Fibroblast of pulmonary artery (primary cell): ENCODE data around the gene TAF1C.

Experiments
- DNase-seq: peaks from one replicate; pipeline ENCODE4 v3.0.0-alpha.2; 2010; ENCODE audit warnings: low read depth
- H3K4me3 ChIP-seq: replicated peaks from 2 replicates; pipeline ENCODE4 v1.5.1; 2011; ENCODE audit warnings: low read depth, mild to moderate bottlenecking, control low read depth, low read length, moderate library complexity
- TF ChIP-seq, protein P1 (sequence below): IDR thresholded peaks from 2 replicates; pipeline ENCODE4 v1.5.1; 2011; ENCODE audit warnings: mild to moderate bottlenecking, control low read depth, low read length, inconsistent platforms; ENCODE audit errors: missing control alignments

The TAF1C gene

DNA sequence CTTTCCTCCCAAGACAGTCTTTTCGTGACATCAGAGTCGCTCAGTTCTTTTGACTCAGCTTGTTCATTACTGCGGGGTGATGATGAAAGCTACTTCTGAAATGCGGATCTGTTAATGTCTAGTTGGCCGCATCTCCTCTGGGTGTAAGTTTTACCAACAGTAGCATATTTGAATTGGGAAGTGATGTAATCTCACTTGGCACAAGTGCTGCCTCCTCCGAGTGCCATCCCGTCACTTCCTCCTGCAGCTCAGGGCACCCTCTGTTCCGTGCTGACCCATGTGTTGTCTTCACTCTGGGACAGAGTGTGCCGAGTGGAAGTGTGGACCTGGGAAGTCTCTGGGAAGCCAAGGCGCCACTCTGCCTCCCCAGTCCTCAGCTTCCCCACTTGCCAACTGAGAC, 13.0 kb upstream of the TAF1C start:
- TF ChIP-seq, protein P1, sequence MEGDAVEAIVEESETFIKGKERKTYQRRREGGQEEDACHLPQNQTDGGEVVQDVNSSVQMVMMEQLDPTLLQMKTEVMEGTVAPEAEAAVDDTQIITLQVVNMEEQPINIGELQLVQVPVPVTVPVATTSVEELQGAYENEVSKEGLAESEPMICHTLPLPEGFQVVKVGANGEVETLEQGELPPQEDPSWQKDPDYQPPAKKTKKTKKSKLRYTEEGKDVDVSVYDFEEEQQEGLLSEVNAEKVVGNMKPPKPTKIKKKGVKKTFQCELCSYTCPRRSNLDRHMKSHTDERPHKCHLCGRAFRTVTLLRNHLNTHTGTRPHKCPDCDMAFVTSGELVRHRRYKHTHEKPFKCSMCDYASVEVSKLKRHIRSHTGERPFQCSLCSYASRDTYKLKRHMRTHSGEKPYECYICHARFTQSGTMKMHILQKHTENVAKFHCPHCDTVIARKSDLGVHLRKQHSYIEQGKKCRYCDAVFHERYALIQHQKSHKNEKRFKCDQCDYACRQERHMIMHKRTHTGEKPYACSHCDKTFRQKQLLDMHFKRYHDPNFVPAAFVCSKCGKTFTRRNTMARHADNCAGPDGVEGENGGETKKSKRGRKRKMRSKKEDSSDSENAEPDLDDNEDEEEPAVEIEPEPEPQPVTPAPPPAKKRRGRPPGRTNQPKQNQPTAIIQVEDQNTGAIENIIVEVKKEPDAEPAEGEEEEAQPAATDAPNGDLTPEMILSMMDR: no peak

DNA sequence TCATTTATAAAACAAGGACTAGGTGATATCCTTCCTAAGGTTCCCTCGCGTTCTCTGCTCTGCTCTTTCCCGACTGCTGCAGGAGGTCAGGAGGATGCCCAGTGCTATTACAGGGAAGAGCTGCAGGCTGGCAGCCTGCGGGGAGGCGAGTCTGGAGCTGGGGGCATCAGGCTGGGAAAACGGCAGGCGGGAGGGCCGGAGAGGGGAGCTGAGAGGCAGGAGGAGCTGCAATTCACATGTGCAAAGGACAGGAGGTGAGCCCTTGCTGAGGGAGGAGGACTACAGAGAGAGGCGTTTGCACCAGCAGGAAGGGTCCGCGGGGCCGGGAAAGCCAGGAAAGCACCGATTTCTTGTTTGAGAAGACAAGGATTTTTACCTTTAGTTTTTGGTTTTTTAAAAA, 12.2 kb upstream of the TAF1C start:
- no peak overlapping the region for H3K4me3 ChIP-seq
- TF ChIP-seq, protein P1: no peak
- DNase-seq: no peak

More for the DNA sequence above, 13.0 kb upstream of the TAF1C start:
- DNase-seq: no peak
- H3K4me3 ChIP-seq: no peak overlapping the region

DNA sequence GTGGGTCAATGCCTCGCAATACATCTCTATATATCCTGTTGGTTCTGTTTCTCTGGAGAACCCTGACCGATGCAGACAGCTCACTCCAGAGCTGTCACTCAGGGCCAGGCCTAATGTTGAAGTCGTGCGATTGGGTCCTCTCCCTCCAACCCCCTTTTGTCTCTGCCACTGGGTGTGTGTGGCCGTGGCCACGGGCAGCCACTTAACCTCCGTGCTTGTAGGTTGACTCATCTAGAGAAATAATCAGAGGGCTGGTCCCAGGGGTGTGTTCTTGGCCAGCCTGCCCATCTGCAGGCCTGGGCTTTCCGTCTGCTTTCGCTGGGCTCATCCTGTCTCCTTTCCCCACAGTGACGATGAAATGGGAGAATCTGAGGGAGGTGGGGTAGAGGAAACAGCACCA, 11.5 kb upstream of the TAF1C start:
- peak; percentile 54 for DNase-seq
- TF ChIP-seq, protein P1: no peak
- no peak overlapping the region for H3K4me3 ChIP-seq

DNA sequence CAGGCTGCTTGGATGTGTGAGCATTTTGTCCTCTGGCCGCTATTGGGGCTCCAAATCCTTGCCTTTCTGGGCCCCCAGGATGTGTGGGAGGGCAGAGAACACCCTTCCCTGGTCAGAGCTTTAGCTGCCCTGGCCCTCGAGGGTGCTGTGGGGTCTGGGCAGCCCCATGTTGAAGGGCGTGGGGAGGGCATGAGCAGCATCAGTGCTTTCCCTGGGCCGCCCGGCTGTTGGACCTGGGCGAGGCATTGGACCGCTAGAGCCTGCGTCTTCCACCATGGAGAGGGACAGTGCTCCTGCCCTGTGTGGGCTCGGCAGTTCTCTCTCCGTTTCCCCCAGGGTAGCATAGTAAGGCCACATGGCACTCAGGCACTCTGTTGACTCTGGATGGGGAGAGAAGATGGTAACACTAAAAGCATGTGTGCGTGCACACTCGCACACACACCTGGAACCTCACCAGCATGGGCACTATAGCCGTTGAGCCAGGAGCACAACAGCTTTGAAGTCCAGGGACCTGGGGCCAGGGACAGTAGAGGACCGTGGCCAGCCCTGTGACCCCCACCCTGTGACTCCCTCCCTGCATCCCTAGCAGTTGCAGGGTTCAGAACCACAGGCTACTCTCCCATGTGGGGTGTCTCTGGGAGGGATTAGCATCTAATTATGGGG, 10.7 kb upstream of the TAF1C start:
- DNase-seq: no peak
- H3K4me3 ChIP-seq: no peak overlapping the region
- TF ChIP-seq, protein P1: no peak

DNA sequence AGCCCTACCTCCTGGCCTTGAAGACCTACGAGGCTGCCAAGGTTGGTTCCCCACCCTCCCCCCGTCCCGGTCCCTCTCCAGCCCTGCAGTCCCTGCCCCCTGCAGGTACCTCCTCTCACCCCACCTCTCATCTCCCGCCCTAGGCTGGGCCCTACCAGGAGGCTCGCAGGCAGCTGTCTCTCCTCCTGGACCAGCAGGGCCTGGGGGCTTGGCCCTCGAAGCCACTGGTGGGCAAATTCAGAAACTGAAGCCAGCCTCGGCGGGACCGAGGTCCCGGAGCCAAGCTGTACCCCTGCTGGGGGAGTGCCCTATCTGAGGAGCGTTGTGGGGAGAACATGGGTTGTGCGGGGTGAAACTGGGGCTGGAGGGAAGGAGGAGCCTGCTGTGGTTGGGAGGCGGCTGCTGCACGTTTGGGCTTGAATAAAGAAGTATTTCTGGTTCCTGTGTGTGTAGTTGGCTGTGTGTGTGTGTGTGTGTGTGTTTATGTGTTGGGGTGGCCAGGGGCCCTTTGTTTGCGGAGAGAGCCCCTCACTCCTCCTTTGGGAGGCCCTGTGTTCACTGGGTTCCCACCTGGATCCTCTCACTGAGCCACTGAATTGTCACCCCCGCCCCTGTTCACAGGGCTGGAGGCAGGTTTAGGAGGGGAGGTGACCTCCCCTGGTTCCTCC, 10.0 kb upstream of the TAF1C start:
- DNase-seq: no peak
- no peak overlapping the region for H3K4me3 ChIP-seq
- TF ChIP-seq, protein P1: no peak

DNA sequence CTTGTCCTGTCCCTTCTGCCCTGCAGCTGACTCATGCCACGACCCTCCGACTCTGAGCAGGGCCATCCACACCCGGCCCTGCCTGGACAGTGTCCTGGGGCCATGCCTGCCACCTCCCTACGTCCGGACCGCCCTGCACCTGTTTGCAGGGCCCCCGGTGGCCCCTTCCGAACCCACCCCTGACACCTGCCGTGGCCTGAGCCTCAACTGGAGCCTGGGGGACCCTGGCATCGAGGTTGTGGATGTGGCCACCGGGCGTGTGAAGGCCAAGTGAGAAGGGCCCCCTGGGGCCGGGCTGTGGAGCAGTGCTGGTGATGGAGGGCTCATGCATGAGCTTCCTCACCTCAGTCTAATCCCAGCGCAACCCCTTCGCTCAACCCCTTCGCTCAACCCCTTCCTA, 9.2 kb upstream of the TAF1C start:
- DNase-seq: no peak
- no peak overlapping the region for H3K4me3 ChIP-seq
- TF ChIP-seq, protein P1: no peak
